Epithelial cell of prostate (primary cell): ENCODE data around the gene SLC39A9.
"Not testable (repeated sequence)": the region's sequence is repeated elsewhere in the genome, so short reads cannot be mapped to it uniquely, and the experiment has no call there.

Experiments used
- DNase-seq: peaks from one replicate; pipeline ENCODE4 v3.0.0-alpha.2; 2011; ENCODE audit warnings: low read depth, low spot score
- H3K27ac ChIP-seq: fragments of 450-650 bp; 2 replicates; pipeline ENCODE4 v1.5.1; 2017; ENCODE audit warnings: mild to moderate bottlenecking

The SLC39A9 gene

DNA sequence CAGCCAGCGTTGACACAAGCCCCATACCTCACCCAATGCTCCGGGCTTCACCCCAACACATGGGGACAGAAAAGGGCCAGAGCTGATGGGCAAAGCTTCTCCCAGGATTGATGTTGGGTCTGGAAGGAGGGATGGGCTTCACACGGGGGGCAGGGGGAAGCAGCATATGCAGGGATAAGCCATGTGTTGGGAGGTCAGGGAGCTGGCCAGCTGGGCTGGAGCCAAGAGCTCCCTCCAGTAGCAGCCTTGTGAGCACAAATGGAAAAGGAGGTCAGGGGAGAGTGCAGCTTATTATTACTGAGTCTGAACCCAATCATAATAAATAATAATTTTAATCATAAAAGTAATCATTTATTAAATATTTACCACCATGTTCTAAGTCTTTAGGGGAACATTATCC, 95.3 kb downstream of the SLC39A9 start:
- H3K27ac ChIP-seq = no peak overlapping the region
- DNase-seq = no peak

DNA sequence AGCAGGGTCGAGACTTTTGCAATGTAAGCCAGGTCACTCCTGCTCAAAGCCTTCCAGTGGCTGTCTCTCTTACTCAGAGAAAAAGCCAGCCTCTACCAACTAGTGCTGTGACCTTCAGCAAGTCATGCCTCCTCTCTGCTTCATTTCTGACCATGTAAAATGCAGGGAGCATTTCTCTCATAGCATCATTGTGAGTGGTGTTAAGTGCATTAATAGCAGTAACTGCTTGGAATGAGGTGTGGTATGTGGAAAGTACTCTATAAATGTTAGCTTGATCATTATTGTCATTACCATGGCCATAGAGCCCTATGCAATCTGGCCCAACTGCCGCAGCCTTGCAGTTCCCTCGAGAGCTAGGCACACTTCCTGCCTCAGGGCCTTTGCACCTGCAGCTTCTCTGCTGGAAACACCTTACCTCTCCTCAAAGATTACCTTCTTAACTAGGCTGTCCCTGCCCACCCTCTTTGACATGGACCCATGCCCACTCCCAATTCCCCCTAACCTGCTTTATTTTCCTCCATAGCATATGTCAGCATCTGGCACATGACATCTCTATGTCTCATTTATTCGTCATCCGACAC, 96.9 kb downstream of the SLC39A9 start:
- no peak for DNase-seq
- H3K27ac ChIP-seq = no peak overlapping the region

DNA sequence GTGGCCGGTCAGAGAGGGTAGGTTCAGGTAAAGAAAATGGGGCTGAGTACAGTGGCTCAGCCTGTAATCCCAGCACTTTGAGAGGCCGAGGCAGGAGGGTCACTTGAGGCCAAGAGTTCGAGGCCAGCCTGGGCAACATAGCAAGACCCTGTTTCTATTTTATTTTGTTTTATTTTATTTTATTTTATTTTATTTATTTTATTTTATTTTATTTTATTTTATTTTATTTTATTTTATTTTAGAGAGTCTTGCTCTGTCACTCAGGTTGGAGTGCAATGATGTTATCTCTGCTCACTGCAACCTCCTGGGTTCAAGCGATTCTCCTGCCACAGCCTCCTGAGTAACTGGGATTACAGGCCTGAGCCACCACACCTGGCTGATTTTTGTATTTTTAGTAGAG, 99.4 kb downstream of the SLC39A9 start:
- H3K27ac ChIP-seq, DNase-seq: not testable (repeated sequence)

DNA sequence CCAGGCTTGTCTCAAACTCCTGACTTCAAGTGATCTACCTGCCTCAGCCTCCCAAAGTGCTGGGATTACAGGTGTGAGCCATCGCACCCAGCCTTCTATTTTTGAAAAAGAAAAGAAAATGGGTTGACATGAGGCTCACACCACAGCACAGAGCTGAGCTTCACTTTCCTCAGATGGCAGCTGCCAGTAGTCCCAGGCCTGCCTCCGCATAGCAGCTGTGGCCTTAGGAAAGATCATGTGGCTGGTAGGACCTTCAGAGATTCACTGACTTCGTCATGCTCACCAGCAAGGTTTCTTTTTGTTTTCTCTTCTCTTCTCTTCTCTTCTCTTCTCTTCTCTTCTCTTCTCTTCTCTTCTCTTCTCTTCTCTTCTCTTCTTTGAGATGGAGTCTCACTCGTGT, 99.8 kb downstream of the SLC39A9 start:
- DNase-seq, H3K27ac ChIP-seq: not testable (repeated sequence)

DNA sequence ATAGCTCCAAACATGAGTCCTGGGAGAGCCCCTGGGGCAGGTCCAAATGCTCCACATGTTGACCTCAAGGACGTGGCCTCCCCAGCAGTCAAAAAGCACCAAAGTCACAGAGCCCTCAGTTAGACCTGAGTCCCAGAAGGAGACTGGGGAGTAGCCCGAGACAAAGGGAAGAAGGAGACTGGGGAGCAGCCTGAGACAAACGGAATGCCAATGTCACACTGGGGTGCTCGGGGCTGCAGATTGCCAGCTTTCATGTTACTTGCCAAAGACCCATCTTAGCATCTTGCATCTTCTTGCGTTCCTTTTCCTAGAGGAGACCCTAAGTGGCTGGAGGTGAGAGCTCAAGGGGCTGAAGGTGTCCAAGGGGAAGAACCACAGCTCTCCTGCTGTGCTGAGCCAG, 100.9 kb downstream of the SLC39A9 start:
- no peak for DNase-seq
- H3K27ac ChIP-seq = no peak overlapping the region

DNA sequence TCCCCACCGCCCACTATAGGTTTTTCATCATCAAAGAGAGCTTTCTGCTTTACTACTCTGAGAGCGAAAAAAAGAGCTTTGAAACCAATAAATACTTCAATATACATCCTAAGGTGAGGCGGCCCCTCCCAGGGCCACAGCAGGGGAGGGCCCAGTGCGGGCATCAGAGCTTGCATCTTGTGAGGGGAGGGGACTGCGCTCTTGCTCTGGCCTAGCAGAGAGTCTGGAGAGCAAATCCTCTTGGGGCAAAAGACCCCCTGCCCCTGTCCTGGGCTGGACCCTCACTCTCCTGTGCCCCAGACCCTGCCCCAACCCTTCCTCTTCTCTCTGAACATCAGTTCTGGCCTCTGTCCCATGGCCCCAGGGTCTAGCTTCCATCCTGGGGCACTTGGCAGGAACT, 101.6 kb downstream of the SLC39A9 start:
- no peak overlapping the region for H3K27ac ChIP-seq
- DNase-seq = no peak

DNA sequence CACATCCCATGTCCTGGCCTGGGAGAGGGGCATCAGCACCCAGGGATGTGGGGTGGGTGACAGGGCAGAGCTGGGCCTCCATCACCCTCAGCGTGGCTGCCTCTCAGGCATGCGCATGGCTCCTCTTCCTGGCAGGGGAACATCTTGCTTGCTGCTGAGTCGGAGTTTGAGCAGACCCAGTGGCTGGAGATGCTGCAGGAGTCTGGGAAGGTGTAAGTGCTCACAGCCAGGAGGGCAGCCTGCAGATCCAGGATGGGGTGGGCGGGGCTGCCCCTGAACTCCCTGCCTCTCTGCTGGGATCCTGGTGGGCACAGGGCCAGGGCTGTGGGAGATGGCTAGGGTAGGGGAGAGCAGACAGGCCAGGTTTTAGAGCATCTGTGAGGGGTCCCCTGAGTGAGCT, 102.2 kb downstream of the SLC39A9 start:
- DNase-seq = no peak
- H3K27ac ChIP-seq = no peak overlapping the region

DNA sequence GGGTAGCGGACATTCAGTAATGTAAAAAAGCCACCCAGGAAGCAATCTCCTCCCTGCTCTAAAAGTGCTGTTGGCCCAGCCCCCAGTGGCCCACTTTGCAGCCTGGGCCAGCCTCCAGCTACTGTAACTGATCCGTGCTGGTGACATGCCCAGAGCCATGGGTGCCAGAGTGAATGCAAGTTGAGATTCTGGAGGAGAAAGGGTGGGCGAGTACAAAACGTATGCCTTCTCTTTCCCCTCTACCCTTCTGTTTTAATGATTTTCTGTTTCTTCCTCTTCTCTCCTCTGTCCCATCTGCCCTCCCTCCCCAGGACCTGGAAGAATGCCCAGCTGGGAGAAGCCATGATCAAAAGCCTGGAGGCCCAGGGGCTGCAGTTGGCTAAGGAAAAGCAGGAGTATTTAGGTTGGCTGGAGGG, 102.9 kb downstream of the SLC39A9 start:
- DNase-seq = no peak
- H3K27ac ChIP-seq = no peak overlapping the region

DNA sequence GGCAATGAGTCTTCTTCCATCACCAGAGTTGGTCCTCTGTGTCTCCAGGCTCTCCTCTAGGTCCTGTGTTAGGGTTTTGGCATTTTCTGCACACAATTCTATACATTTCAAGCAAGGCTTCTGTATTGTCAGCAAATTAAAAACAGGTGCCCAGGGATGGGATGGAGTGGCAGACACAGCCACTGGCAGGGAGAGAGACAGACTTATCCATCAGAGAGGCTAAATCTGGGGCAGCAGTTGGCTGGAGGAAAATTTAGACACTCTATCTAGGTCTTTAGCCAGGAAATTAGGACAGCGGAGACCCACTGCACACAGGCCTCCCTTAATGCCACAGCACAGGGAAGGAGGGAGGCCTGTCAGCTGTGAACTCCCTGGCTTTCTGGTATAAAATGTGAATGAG, 106.3 kb downstream of the SLC39A9 start:
- no peak overlapping the region for H3K27ac ChIP-seq
- no peak for DNase-seq

DNA sequence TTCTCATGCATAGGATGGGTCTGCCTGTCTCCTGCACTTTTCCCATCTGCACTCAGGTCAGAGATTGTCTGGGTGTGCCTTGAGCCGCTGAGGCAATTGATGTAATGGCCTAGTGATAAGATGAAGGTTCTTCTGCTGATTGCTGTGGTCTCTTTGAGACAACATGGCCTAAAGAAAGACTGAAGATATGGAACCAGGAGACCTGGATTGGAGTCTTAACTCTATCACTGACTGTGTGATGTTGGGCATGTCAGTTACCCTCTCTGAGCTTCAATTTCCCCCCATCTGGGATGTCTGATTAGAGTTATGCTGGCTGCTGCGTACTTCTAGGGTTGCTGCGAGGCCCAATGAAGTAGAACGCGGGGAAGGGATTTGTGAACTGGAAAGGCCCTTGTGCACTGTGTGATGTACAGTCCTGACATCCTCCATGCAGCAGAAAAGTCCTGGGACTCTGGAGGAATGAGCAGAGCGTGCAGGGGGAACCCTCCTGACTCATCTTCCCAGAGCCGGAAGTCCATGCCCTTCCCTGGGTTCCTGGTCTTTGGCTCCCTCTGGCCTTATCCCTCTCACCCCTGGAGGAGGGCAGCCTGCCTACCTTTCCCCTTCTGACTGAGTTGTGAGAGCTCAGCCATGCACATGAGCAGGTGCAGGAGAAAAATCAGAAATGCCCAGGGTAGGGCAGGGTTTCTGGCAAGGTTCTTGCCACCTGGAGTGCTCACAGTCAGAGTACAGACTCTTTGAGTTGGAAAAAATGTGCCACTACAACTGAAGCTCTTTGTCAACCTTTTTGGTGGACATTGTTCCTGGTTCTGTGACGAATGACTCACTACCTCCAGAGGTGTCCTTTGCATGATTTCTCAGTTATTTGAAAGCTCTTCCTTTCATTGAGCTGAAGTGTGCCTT, 107.1 kb downstream of the SLC39A9 start:
- no peak for DNase-seq
- no peak overlapping the region for H3K27ac ChIP-seq

DNA sequence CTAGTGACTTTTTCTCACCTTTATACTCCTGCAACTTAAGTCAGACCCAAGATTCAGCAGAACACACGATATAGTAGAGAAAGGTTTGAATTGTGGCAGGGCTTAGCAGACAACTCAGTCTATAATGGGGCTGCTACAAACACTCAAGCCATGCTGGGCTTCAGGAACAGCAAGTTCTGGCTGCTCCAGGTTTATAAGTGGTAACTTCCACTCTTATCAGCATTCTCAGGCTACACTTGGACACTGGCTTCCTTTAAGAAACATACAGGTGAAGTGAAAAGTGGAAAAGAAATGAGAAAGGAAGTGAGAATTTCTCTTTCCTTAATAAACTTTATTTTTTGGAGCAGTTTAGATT, 107.7 kb downstream of the SLC39A9 start:
- no peak overlapping the region for H3K27ac ChIP-seq
- no peak for DNase-seq
